GM18909 (cell line): ENCODE measurements around the gene SEMA7A.

Experiments used
- ATAC-seq: cut with Tn5 transposase; IDR thresholded peaks from one replicate; pipeline ENCODE4 v1.9.1; 2021; ENCODE audit warnings: mild to moderate bottlenecking; ENCODE audit not compliant: unreplicated experiment, poor library complexity

SEMA7A gene

GRCh38 chr15:74389241-74390048 is 44.3 kb downstream of the SEMA7A start:
- ATAC-seq: no peak

GRCh38 chr15:74388363-74388951 is 45.3 kb downstream of the SEMA7A start:
- ATAC-seq: no peak

- ATAC-seq: no peak
Observed at GRCh38 chr15:74387621-74388362, 46.0 kb downstream of the SEMA7A start.

- no peak for ATAC-seq
Observed at GRCh38 chr15:74387141-74387541, 46.6 kb downstream of the SEMA7A start.

- ATAC-seq: no peak
Observed at GRCh38 chr15:74386496-74387140, 47.1 kb downstream of the SEMA7A start.

- ATAC-seq: no peak
Observed at GRCh38 chr15:74385733-74386132, 48.0 kb downstream of the SEMA7A start.

- ATAC-seq: peak; percentile 61
Observed at GRCh38 chr15:74384881-74385643, 48.7 kb downstream of the SEMA7A start.

- ATAC-seq: peak; percentile 4
Observed at GRCh38 chr15:74384566-74384880, 49.2 kb downstream of the SEMA7A start.

- peak; percentile 51 for ATAC-seq
Observed at GRCh38 chr15:74383695-74384565, 49.8 kb downstream of the SEMA7A start.

- peak; percentile 14 for ATAC-seq
Observed at GRCh38 chr15:74383286-74383685, 50.5 kb downstream of the SEMA7A start.

GRCh38 chr15:74382004-74382816 is 51.5 kb downstream of the SEMA7A start:
- no peak for ATAC-seq

- ATAC-seq: no peak
Observed at GRCh38 chr15:74381481-74381880, 52.3 kb downstream of the SEMA7A start.

GRCh38 chr15:74381190-74381453 is 52.6 kb downstream of the SEMA7A start:
- no peak for ATAC-seq

- ATAC-seq: no peak
Observed at GRCh38 chr15:74380361-74381189, 53.2 kb downstream of the SEMA7A start.

GRCh38 chr15:74378848-74379247 is 54.9 kb downstream of the SEMA7A start:
- no peak for ATAC-seq

GRCh38 chr15:74377831-74378766 is 55.7 kb downstream of the SEMA7A start:
- no peak for ATAC-seq
